ENCODE measurements around the gene ANKRD45.
"Not testable (repeated sequence)": the region's sequence is repeated elsewhere in the genome, so short reads cannot be mapped to it uniquely, and the experiment has no call there.

ANKRD45 gene

GRCh38 chr1:173646656-173647055, 23.0 kb downstream of the ANKRD45 start:
- in situ Hi-C loops (cut with MboI; ENCODE audit: low sequenced_read_pairs) = no loop called here

GRCh38 chr1:173642450-173643139, 27.1 kb downstream of the ANKRD45 start:
- in situ Hi-C loops (cut with MboI; ENCODE audit: low sequenced_read_pairs) = not testable (repeated sequence)

- in situ Hi-C loops (cut with MboI; ENCODE audit: low sequenced_read_pairs) = no loop called here
Measured at GRCh38 chr1:173639102-173639501, 30.5 kb downstream of the ANKRD45 start.

- in situ Hi-C loops (cut with MboI; ENCODE audit: low sequenced_read_pairs) = no loop called here
Measured at GRCh38 chr1:173638043-173639021, 31.3 kb downstream of the ANKRD45 start.

GRCh38 chr1:173637236-173638042, 32.2 kb downstream of the ANKRD45 start:
- in situ Hi-C loops (cut with MboI; ENCODE audit: low sequenced_read_pairs) = not testable (repeated sequence)

GRCh38 chr1:173635116-173635515, 34.5 kb downstream of the ANKRD45 start, which contains the start of gene TEX50:
TEX50 (plus strand) TSS chr1:173635338; CDS start chr1:173635522, 184 bp downstream.
- in situ Hi-C loops (cut with MboI; ENCODE audit: low sequenced_read_pairs) = no loop called here

- in situ Hi-C loops (cut with MboI; ENCODE audit: low sequenced_read_pairs) = no loop called here
Measured at GRCh38 chr1:173628888-173629287, 40.8 kb downstream of the ANKRD45 start.

- in situ Hi-C loops (cut with MboI; ENCODE audit: low sequenced_read_pairs) = no loop called here
Measured at GRCh38 chr1:173627269-173627668, 42.4 kb downstream of the ANKRD45 start.

- in situ Hi-C loops (cut with MboI; ENCODE audit: low sequenced_read_pairs) = no loop called here
Measured at GRCh38 chr1:173616859-173617258, 52.8 kb downstream of the ANKRD45 start.

GRCh38 chr1:173613086-173613485, 56.6 kb downstream of the ANKRD45 start:
- in situ Hi-C loops (cut with MboI; ENCODE audit: low sequenced_read_pairs) = not testable (repeated sequence)

- in situ Hi-C loops (cut with MboI; ENCODE audit: low sequenced_read_pairs) = no loop called here
Measured at GRCh38 chr1:173608503-173609216, 61.0 kb downstream of the ANKRD45 start.

- in situ Hi-C loops (cut with MboI; ENCODE audit: low sequenced_read_pairs) = no loop called here
Measured at GRCh38 chr1:173603056-173603591, 66.5 kb downstream of the ANKRD45 start, which contains the start of gene SLC9C2. SLC9C2 (minus strand) TSS chr1:173603072; CDS start chr1:173601776, 1,296 bp downstream.

- in situ Hi-C loops (cut with MboI; ENCODE audit: low sequenced_read_pairs) = no loop called here
Measured at GRCh38 chr1:173601588-173601987, 68.1 kb downstream of the ANKRD45 start.

- in situ Hi-C loops (cut with MboI; ENCODE audit: low sequenced_read_pairs) = no loop called here
Measured at GRCh38 chr1:173596097-173596825, 73.4 kb downstream of the ANKRD45 start.

- in situ Hi-C loops (cut with MboI; ENCODE audit: low sequenced_read_pairs) = not testable (repeated sequence)
Measured at GRCh38 chr1:173591138-173591537, 78.5 kb downstream of the ANKRD45 start.

GRCh38 chr1:173590557-173590956, 79.1 kb downstream of the ANKRD45 start:
- in situ Hi-C loops (cut with MboI; ENCODE audit: low sequenced_read_pairs) = no loop called here

- in situ Hi-C loops (cut with MboI; ENCODE audit: low sequenced_read_pairs) = no loop called here
Measured at GRCh38 chr1:173581383-173582079, 88.1 kb downstream of the ANKRD45 start.

GRCh38 chr1:173580658-173581057, 89.0 kb downstream of the ANKRD45 start:
- in situ Hi-C loops (cut with MboI; ENCODE audit: low sequenced_read_pairs) = no loop called here

GRCh38 chr1:173580071-173580470, 89.6 kb downstream of the ANKRD45 start:
- in situ Hi-C loops (cut with MboI; ENCODE audit: low sequenced_read_pairs) = no loop called here
